Measurements from ENCODE around the gene PUDP. TPM values are rescaled to one million over a fixed set of nuclear protein-coding genes. Genes with fewer than 3 reads are reported as not detected.
"Not testable (repeated sequence)": the region's sequence is repeated elsewhere in the genome, so short reads cannot be mapped to it uniquely, and the experiment has no call there.

PUDP gene
- total RNA-seq, 1 experiment from 2014 or later: 5.1 TPM

GRCh38 chrX:7055386-7056137, 92.4 kb downstream of the PUDP start:
- DNase-seq (ENCODE audit: low spot score): no peak

GRCh38 chrX:7054219-7055216, 93.4 kb downstream of the PUDP start:
- no peak for DNase-seq (ENCODE audit: low spot score)
- in situ Hi-C loops (cut with HindIII; ENCODE audit: low sequenced_read_pairs): no loop called here

More at GRCh38 chrX:7055386-7056137, 92.4 kb downstream of the PUDP start:
- in situ Hi-C loops (cut with HindIII; ENCODE audit: low sequenced_read_pairs): no loop called here

- in situ Hi-C loops (cut with HindIII; ENCODE audit: low sequenced_read_pairs): no loop called here
- no peak for DNase-seq (ENCODE audit: low spot score)
These were observed 95.4 kb downstream of the PUDP start for GRCh38 chrX:7052541-7052940.

- in situ Hi-C loops (cut with HindIII; ENCODE audit: low sequenced_read_pairs): no loop called here
These were observed 97.7 kb downstream of the PUDP start for GRCh38 chrX:7050271-7050670.

GRCh38 chrX:7047951-7048350, 100.0 kb downstream of the PUDP start:
- in situ Hi-C loops (cut with HindIII; ENCODE audit: low sequenced_read_pairs): no loop called here

More at GRCh38 chrX:7050271-7050670, 97.7 kb downstream of the PUDP start:
- no peak for DNase-seq (ENCODE audit: low spot score)

GRCh38 chrX:7045238-7045955, 102.6 kb downstream of the PUDP start:
- peak; percentile 86 for DNase-seq (ENCODE audit: low spot score)
- in situ Hi-C loops (cut with HindIII; ENCODE audit: low sequenced_read_pairs): no loop called here

More at GRCh38 chrX:7047951-7048350, 100.0 kb downstream of the PUDP start:
- no peak for DNase-seq (ENCODE audit: low spot score)

GRCh38 chrX:7043796-7044433, 104.0 kb downstream of the PUDP start:
- DNase-seq (ENCODE audit: low spot score); in situ Hi-C loops (cut with HindIII; ENCODE audit: low sequenced_read_pairs): not testable (repeated sequence)

- DNase-seq (ENCODE audit: low spot score): peak; percentile 77
- in situ Hi-C loops (cut with HindIII; ENCODE audit: low sequenced_read_pairs): no loop called here
These were observed 119.7 kb downstream of the PUDP start for GRCh38 chrX:7028246-7028645.

GRCh38 chrX:7027071-7027470, 120.9 kb downstream of the PUDP start:
- DNase-seq (ENCODE audit: low spot score): no peak
- in situ Hi-C loops (cut with HindIII; ENCODE audit: low sequenced_read_pairs): no loop called here

GRCh38 chrX:7026365-7026764, 121.6 kb downstream of the PUDP start:
- in situ Hi-C loops (cut with HindIII; ENCODE audit: low sequenced_read_pairs); DNase-seq (ENCODE audit: low spot score): not testable (repeated sequence)

GRCh38 chrX:7025471-7025870, 122.5 kb downstream of the PUDP start:
- in situ Hi-C loops (cut with HindIII; ENCODE audit: low sequenced_read_pairs): no loop called here
- DNase-seq (ENCODE audit: low spot score): no peak

- in situ Hi-C loops (cut with HindIII; ENCODE audit: low sequenced_read_pairs): no loop called here
These were observed 123.1 kb downstream of the PUDP start for GRCh38 chrX:7024850-7025249.

GRCh38 chrX:7022996-7023395, 125.0 kb downstream of the PUDP start:
- in situ Hi-C loops (cut with HindIII; ENCODE audit: low sequenced_read_pairs): not testable (repeated sequence)
- DNase-seq (ENCODE audit: low spot score): peak; percentile 9

More at GRCh38 chrX:7024850-7025249, 123.1 kb downstream of the PUDP start:
- DNase-seq (ENCODE audit: low spot score): no peak

GRCh38 chrX:7021991-7022390, 126.0 kb downstream of the PUDP start:
- in situ Hi-C loops (cut with HindIII; ENCODE audit: low sequenced_read_pairs): no loop called here

GRCh38 chrX:7019555-7019954, 128.4 kb downstream of the PUDP start:
- DNase-seq (ENCODE audit: low spot score): no peak
- in situ Hi-C loops (cut with HindIII; ENCODE audit: low sequenced_read_pairs): no loop called here

More at GRCh38 chrX:7021991-7022390, 126.0 kb downstream of the PUDP start:
- DNase-seq (ENCODE audit: low spot score): no peak

- DNase-seq (ENCODE audit: low spot score); in situ Hi-C loops (cut with HindIII; ENCODE audit: low sequenced_read_pairs): not testable (repeated sequence)
These were observed 135.6 kb downstream of the PUDP start for GRCh38 chrX:7012262-7012834.

GRCh38 chrX:7010897-7011296, 137.1 kb downstream of the PUDP start:
- in situ Hi-C loops (cut with HindIII; ENCODE audit: low sequenced_read_pairs); DNase-seq (ENCODE audit: low spot score): not testable (repeated sequence)

GRCh38 chrX:7007328-7007727, 140.6 kb downstream of the PUDP start:
- in situ Hi-C loops (cut with HindIII; ENCODE audit: low sequenced_read_pairs); DNase-seq (ENCODE audit: low spot score): not testable (repeated sequence)
